A549 treated with ZK216348 at 1 μM for 4 hours (cell line): Measurements from ENCODE around the gene TMEM150A. TPM values are rescaled to one million over a fixed set of nuclear protein-coding genes. Genes with fewer than 3 reads are reported as not detected.

Experiments
- total RNA-seq: library from RNA; stranded (reverse); fragments of 200-300 nt; extraction: Qiagen RNA extraction; gene quantifications from 5 replicates; pipeline ENCODE4 v1.2.3, GENCODE V29; 2022; ENCODE audit warnings: low read depth

TMEM150A gene, protein sequence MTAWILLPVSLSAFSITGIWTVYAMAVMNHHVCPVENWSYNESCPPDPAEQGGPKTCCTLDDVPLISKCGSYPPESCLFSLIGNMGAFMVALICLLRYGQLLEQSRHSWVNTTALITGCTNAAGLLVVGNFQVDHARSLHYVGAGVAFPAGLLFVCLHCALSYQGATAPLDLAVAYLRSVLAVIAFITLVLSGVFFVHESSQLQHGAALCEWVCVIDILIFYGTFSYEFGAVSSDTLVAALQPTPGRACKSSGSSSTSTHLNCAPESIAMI
- total RNA-seq = 10.0 to 16.7 TPM (median 15.3 TPM) in 5 replicates

GRCh38 chr2:85602476-85603234, at the start of gene TMEM150A:
Gene TMEM150A (minus strand): TSS chr2:85602698. CDS start chr2:85601948, 750 bp downstream.

DNA sequence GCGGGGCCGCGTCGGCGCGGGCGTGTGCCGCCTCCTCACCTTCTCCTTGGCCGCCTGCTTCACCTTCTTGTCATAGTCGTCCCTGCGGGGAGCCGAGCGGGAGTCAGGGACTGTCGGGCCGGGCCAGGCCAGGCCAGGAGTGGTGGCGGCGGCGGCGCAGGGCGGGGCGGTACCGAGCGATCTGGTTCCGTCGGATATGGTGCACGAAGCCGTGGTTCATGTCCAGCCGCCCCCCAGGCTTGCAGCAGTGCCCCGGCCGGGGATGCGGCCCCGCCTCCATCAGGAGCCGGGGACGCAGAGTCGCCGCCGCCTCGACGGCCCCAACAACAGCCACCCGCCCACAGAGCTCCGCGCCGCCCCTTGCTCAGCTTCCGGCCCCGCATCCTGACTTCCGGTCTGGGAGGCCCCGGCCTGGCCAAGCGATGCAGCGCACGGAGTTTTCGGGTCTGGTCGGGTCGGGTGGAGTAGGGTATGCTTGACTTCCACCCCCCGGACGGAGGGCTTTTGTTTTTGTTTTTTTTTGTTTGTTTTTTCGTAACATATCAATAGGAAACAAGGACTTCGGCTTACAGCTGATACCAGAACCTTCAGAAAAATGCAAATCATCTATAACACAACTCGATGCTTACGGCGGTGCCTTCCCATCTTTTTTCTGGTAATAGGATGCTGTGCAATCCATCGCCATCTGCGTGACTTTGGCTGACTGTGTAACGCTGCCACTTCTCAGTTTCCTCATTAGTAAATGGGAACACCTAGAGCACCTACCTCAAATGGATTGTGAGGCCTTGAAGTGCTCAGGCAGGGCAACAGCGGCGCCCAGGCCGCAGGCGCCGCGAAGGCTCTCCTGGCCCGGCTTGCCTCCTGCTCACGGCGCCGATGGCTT, 9.4 kb upstream of the TMEM150A start, which contains the start of gene C2orf68:
Gene C2orf68 (minus strand): TSS at position 362 of the 883 bp plus-strand sequence. CDS start 82 bp downstream, at position 280.

DNA sequence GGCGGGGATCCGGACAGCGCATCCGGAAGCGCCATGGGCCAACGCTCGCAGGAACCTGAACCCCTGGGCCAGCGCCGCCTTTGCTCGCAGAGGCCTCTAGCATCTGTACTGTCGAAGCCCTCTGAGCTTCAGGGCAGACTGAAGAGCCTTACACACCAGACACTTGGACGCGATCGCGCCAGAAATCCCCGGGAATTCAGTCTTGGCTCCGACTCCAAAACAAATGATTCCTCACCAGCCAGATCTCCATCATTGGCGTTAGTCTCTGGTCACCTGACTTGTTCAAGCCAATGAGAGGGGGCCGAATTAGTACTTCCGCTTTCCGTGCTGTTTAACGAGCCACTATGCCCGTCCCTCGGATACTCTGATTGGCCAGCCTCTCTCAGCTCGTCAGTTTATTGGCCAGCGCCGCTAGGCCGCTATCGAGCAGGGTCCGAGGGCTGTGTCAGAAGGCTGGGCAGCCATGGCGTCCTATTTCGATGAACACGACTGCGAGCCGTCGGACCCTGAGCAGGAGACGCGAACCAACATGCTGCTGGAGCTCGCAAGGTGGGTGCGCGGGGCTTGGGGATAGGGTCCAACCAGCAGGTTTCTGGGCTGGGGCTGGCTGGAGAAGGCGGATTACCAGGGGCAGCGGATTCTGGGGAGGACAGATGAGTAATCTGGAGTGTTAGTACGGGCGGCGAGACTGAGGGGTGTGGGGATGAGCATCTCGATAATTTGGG, 7.0 kb downstream of the TMEM150A start, which contains the start of gene RNF181:
Gene RNF181 (plus strand): TSS at position 445 of the 725 bp plus-strand sequence. CDS start 19 bp downstream, at position 464.

DNA sequence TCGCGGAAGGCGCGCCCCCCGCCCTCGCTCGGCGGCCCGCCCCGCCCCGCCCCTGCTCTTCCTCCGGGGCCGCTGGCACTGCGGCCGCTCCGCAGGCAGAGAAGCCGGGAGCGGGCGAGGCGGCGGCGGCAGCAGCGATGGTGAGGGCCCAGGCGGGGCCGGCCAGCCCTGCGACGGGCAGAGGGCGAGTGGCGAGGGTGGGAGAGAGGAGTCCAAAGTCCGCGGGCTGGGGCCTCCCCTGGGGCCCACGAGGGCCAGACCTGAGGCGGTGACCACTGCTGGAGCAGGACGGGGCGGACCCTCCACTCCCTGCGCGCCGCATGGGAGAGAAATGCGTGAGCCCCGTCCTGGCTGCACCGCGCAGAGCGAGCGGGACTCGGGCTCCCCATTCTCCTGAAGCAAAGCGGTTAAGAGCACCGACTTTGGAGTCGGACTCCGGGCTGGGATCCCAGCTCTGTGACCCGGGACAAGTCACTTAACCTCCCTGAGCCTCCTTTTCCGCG, 18.1 kb downstream of the TMEM150A start, which contains the start of gene VAMP5:
Gene VAMP5 (plus strand): TSS at position 78 of the 503 bp plus-strand sequence. CDS start 60 bp downstream, at position 138.

DNA sequence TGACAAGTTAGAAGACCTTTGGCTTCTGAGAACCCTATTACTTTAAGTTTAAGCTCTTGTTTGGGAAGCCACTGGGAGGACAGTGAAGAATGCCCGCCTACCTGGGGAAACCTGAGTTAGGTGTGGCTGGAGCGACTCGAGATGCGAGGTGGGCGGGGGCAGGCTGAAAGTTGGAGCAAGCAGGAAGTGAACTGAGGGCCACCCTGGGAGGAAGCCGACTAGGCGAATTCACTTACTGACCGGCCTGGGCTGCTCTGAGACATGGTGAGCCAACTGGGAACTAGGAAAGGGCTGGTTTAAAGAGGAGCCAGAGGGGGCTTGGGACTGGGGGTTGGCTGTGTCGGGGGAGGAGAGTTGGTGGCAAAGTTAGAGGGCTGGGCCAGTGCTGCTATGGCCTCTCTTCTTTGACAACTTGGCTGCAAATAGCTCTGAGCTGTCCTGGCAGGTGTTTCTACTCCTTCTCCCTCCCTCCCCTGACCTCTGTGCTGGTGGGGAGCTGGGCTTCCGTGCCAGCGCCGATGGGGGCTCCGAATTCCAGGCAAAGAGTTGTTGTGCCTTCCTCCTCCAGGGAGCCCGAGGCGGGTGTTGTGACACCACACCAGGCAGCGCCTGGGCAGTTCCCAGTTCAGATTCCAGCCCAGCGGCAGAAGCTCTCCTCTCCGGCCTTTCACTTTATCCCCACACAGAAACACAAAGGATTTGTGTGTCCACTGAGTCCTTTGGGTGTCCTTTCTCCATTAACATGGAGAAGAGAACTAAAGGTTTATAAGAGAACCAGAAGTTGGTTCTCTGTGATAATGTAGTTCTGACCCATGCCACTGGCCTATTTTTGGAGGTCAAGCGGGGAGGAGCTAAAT, 24.9 kb downstream of the TMEM150A start, which contains the start of gene VAMP8:
Gene VAMP8 (plus strand): TSS at position 201 of the 857 bp plus-strand sequence. CDS start 61 bp downstream, at position 262.

DNA sequence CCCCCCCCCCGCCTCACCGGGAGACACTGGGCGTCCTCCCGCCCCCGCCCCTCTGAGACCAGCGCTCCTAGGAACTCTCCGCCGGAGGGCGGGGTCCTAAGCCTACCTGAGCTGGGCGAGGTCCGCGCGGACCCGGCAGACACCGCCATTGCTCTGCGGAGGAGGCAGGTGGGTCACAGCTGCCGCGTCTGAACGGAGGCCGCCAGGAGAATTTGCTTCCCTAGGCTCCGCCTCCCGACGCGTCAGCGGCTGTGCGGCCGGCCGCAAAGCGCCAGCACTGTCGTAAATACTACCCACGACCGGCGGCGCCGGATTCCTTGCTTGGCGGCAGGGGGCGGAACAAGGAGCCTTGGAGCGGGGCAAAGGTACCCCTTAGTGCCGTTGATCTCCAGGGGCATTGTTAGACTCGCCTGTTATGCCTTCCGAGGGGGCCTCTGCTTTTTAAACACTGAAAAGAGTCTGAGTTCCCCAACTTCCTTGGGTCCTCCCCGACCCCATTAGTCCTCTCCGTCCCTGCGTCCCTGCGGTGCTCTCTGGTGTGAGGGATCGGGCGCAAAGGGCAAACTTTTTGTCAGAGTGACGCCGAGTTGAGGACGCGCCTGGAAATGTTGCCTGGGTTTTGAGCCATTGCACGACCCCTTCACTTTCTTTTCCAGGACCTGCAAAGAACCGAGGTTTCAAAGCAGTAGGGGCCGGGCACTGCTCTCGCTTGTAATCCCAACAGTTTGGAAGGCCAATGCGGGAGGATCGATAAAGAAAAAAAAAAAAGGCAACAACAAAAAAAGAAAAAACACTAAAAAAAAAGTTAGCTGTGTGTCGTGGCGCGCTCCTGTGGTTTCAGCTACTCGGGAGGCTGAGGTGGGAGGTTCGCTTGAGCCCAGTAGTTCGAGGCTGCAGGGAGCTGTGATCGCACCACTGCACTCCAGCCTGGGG, 41.0 kb downstream of the TMEM150A start, which contains the start of gene GGCX:
Gene GGCX (minus strand): TSS at position 214 of the 933 bp plus-strand sequence. CDS start 65 bp downstream, at position 149.

Other genes with a start within 250 kb of the TMEM150A start
- 49.5 to 56.9 TPM (median 52.4 TPM) in 5 replicates for gene RETSAT, start 248.2 kb downstream of the TMEM150A start, total RNA-seq
- 10.8 to 15.4 TPM (median 12.5 TPM) in 5 replicates for gene ELMOD3, start 247.9 kb downstream of the TMEM150A start, total RNA-seq
- gene CAPG, start 192.3 kb downstream of the TMEM150A start, total RNA-seq = 79.5 to 121 TPM (median 96.2 TPM) in 5 replicates
- 0.91 to 1.7 TPM (median 1.2 TPM) in 4 of 5 replicates, not detected in the other for gene SH2D6, start 184.0 kb downstream of the TMEM150A start, total RNA-seq
- gene MAT2A, start 63.5 kb downstream of the TMEM150A start, total RNA-seq = 515 to 543 TPM (median 532 TPM) in 5 replicates
- 32.9 to 50.9 TPM (median 42.8 TPM) in 5 replicates for gene GGCX, start 41.2 kb downstream of the TMEM150A start, total RNA-seq
- 14.1 to 23.2 TPM (median 16.8 TPM) in 5 replicates for gene VAMP8, start 25.1 kb downstream of the TMEM150A start, total RNA-seq
- 0.31 TPM in 1 of 5 replicates, not detected in the others for gene VAMP5, start 18.3 kb downstream of the TMEM150A start, total RNA-seq
- 173 to 202 TPM (median 185 TPM) in 5 replicates for gene RNF181, start 7.0 kb downstream of the TMEM150A start, total RNA-seq
- gene C2orf68, start 9.4 kb upstream of the TMEM150A start, total RNA-seq = 22.0 to 33.1 TPM (median 29.1 TPM) in 5 replicates
- 67.5 to 73.6 TPM (median 72.6 TPM) in 5 replicates for gene USP39, start 13.5 kb upstream of the TMEM150A start, total RNA-seq
- gene SFTPB, start 65.5 kb upstream of the TMEM150A start, total RNA-seq = 0.11 to 0.14 TPM in 2 of 5 replicates, not detected in the others
- 0.38 TPM in 1 of 5 replicates, not detected in the others for gene GNLY, start 91.7 kb upstream of the TMEM150A start, total RNA-seq
- gene ATOH8, start 151.3 kb upstream of the TMEM150A start, total RNA-seq = 7.8 to 14.0 TPM (median 9.8 TPM) in 5 replicates